HFFc6 (cell line): ENCODE data around the gene HAGHL. TPM values are rescaled to one million over a fixed set of nuclear protein-coding genes. Genes with fewer than 3 reads are reported as not detected.
A peak's percentile ranks its signal among the peaks of the same experiment; 100 is the strongest.

Experiments
- DNase-seq: peaks from one replicate; pipeline ENCODE4 v3.0.0-alpha.2; 2018
- H3K27ac Mint-ChIP-seq: 2 replicates; pipeline ENCODE4 v1.8.0; 2020; ENCODE audit warnings: mild to moderate bottlenecking, mixed read lengths
- H3K27me3 Mint-ChIP-seq: 2 replicates; pipeline ENCODE4 v1.8.0; 2021; ENCODE audit warnings: mild to moderate bottlenecking, moderate library complexity, mixed read lengths; ENCODE audit not compliant: insufficient read depth
- H3K36me3 Mint-ChIP-seq: 2 replicates; pipeline ENCODE4 v1.8.0; 2021; ENCODE audit warnings: low read depth, mixed read lengths
- H3K4me1 Mint-ChIP-seq: 2 replicates; pipeline ENCODE4 v1.8.0; 2020; ENCODE audit warnings: low read depth, mixed read lengths
- H3K4me3 Mint-ChIP-seq: 2 replicates; pipeline ENCODE4 v1.8.0; 2020; ENCODE audit warnings: mild to moderate bottlenecking, moderate library complexity, mixed read lengths
- H3K9me3 Mint-ChIP-seq: 2 replicates; pipeline ENCODE4 v1.8.0; 2020; ENCODE audit warnings: mild to moderate bottlenecking, mixed read lengths
- CTCF ChIP-seq: fragments of 200-600 bp; sonication (generic); IDR thresholded peaks from 2 replicates; pipeline ENCODE4 v1.5.0; 2021; ENCODE audit warnings: antibody characterized with exemption, mild to moderate bottlenecking
- total RNA-seq, 6 experiments: library from RNA; stranded (reverse); fragmentation: NEBNext Ultra II Directional; extraction: Animal tissue kit (Norgen Biotek cat#: 25700); gene quantifications; 2 replicates in 1 of 6; 3 replicates in 5 of 6; pipeline ENCODE4 v1.2.3, GENCODE V29; 2021

HAGHL gene
- total RNA-seq, 6 experiments from 2014 or later: 11.4 to 16.6 (median 14.1) TPM

- H3K9me3 Mint-ChIP-seq: no peaks in the 10 kb centered on the region
- peaks cover 5% of the 10 kb centered on the region for H3K27me3 Mint-ChIP-seq
- peak; percentile 67 for DNase-seq
- no peak for TF ChIP-seq CTCF
- H3K4me1 Mint-ChIP-seq: peaks cover 14% of the 10 kb centered on the region
- peaks cover 12% of the 10 kb centered on the region; the same call in 1 of the 2 replicates for H3K36me3 Mint-ChIP-seq
- peak within 1 kb of the TSS; percentile 72 for H3K27ac Mint-ChIP-seq
- peak within 1 kb of the TSS; percentile 90 for H3K4me3 Mint-ChIP-seq
Measured at GRCh38 chr16:679814-680624, 46.9 kb upstream of the HAGHL start, which contains the start of gene STUB1. Gene STUB1, plus strand, starts transcription at chr16:680410. Its CDS starts 116 bp downstream, at chr16:680526.

- no peak for DNase-seq
- Mint-ChIP-seq H3K4me1 (peaks cover 14% of the 10 kb centered on the region), H3K4me3 (peak overlapping the region; percentile 90), H3K27me3 (peaks cover 3% of the 10 kb centered on the region; the same call in 1 of the 2 replicates), H3K9me3 (no peaks in the 10 kb centered on the region), H3K36me3 (peaks cover 12% of the 10 kb centered on the region; the same call in 1 of the 2 replicates), H3K27ac (peak overlapping the region; percentile 71; the same call in 1 of the 2 replicates)
- TF ChIP-seq CTCF: no peak
Measured at GRCh38 chr16:680625-680945, 46.3 kb upstream of the HAGHL start.

- Mint-ChIP-seq H3K4me3 (peak overlapping the region; percentile 90), H3K27ac (peak overlapping the region; percentile 71), H3K9me3 (no peaks in the 10 kb centered on the region), H3K27me3 (peaks cover 5% of the 10 kb centered on the region; the same call in 1 of the 2 replicates), H3K36me3 (peaks cover 17% of the 10 kb centered on the region), H3K4me1 (peaks cover 14% of the 10 kb centered on the region)
- peak; percentile 20 for DNase-seq
- TF ChIP-seq CTCF: peak; percentile 38
Measured at GRCh38 chr16:680967-681745, 45.8 kb upstream of the HAGHL start.

GRCh38 chr16:681746-682427 lies 45.0 kb upstream of the HAGHL start:
- no peaks in the 10 kb centered on the region for H3K9me3 Mint-ChIP-seq
- DNase-seq: no peak
- no peak for TF ChIP-seq CTCF
- peaks cover 14% of the 10 kb centered on the region for H3K4me1 Mint-ChIP-seq
- H3K36me3 Mint-ChIP-seq: peaks cover 20% of the 10 kb centered on the region
- H3K4me3 Mint-ChIP-seq: peak overlapping the region; percentile 90
- peak overlapping the region; percentile 31; the same call in 1 of the 2 replicates for H3K27ac Mint-ChIP-seq
- H3K27me3 Mint-ChIP-seq: peaks cover 5% of the 10 kb centered on the region; the same call in 1 of the 2 replicates
